Stimulated activated naive B cell treated with anti-CD40 and anti-IgM and Interleukin-4, amounts not matched to agents 10 μg/mL and 1 μg/mL and 100 μg/mL, for 72 hours (primary cell): ENCODE measurements around the gene CENPU.
A peak's percentile ranks its signal among the peaks of the same experiment; 100 is the strongest.

Experiments
- ATAC-seq, 2 donors: fragments of 150-1000 bp; cut with Tn5 transposase; replicated peaks; 2 replicates each; pipeline ENCODE4 v1.10.0; 2021; ENCODE audit warnings: moderate library complexity in 1 of 2
- DNase-seq: peaks from one replicate; pipeline ENCODE4 v3.0.0; 2021
- H3K27ac Mint-ChIP-seq: one replicate; pipeline ENCODE4 v1.8.0; 2022; ENCODE audit warnings: mild to moderate bottlenecking, mixed read lengths
- H3K27me3 Mint-ChIP-seq, 2 donors: one replicate each; pipeline ENCODE4 v1.8.0; 2022; ENCODE audit warnings: mixed read lengths in 2 of 2
- H3K36me3 Mint-ChIP-seq, 2 donors: one replicate each; pipeline ENCODE4 v1.8.0; 2022; ENCODE audit warnings: mixed read lengths in 2 of 2, mild to moderate bottlenecking in 1 of 2
- H3K4me1 Mint-ChIP-seq, 2 donors: one replicate each; pipeline ENCODE4 v1.8.0; 2022; ENCODE audit warnings: mixed read lengths in 2 of 2, mild to moderate bottlenecking in 1 of 2
- H3K4me3 Mint-ChIP-seq, 2 donors: one replicate each; pipeline ENCODE4 v1.8.0; 2022; ENCODE audit warnings: mild to moderate bottlenecking in 2 of 2, mixed read lengths in 2 of 2, moderate library complexity in 1 of 2
- H3K9me3 Mint-ChIP-seq, 2 donors: one replicate each; pipeline ENCODE4 v1.8.0; 2022; ENCODE audit warnings: mixed read lengths in 2 of 2, mild to moderate bottlenecking in 1 of 2

Gene CENPU

DNA sequence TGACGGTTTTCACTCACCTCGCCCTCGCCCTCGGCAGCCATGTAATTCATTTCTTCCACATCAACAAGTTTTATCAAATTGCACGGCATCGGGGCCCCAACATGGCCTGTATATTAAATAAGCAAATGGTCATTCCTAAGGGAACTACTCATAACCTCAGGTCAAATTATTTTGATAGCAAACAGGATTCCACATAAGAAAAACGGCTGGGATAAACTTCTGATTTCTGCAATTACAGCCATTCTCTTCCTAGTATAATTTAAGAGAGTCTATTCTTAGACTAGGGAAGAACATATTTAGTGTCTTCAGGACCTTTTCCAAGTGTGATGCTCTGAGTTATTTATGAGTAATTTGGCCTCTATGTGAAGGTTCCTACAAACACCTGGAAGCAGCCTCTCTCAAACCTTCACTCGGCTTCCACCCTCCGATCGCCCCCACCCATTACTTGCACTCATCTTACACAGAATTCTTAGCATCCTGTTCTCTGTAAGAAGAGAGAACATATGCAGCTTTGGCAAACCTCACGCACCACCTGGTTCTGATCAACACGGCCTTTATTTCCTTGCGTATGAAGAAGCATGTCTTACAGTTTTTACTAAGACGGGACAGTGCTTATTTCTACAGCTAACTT, 29.4 kb upstream of the CENPU start:
- Mint-ChIP-seq H3K4me3 (no peak overlapping the region), H3K36me3 (peaks cover 71 to 76% of the 10 kb centered on the region in 2 donors), H3K27me3 (no peaks in the 10 kb centered on the region), H3K9me3 (no peaks in the 10 kb centered on the region), H3K27ac (peak overlapping the region; percentile 42), H3K4me1 (peaks cover 11 to 19% of the 10 kb centered on the region in 2 donors)
- no peak for ATAC-seq
- DNase-seq = no peak

- Mint-ChIP-seq H3K9me3 (no peaks in the 10 kb centered on the region), H3K4me3 (no peak overlapping the region), H3K27me3 (no peaks in the 10 kb centered on the region), H3K36me3 (peaks cover 68 to 72% of the 10 kb centered on the region in 2 donors), H3K27ac (peak overlapping the region; percentile 57), H3K4me1 (peaks cover 11 to 19% of the 10 kb centered on the region in 2 donors)
- ATAC-seq (peak; percentile 97 to 98), DNase-seq (no peak)
Observed at GRCh38 chr4:184762100-184762499, 28.2 kb upstream of the CENPU start.

- Mint-ChIP-seq H3K4me3 (no peak overlapping the region), H3K36me3 (peaks cover 68 to 72% of the 10 kb centered on the region in 2 donors), H3K9me3 (no peaks in the 10 kb centered on the region), H3K27me3 (no peaks in the 10 kb centered on the region), H3K27ac (no peak overlapping the region), H3K4me1 (peaks cover 11 to 19% of the 10 kb centered on the region in 2 donors)
- no peak for ATAC-seq
- DNase-seq = no peak
Observed at GRCh38 chr4:184760681-184761080, 26.8 kb upstream of the CENPU start.

GRCh38 chr4:184757810-184758209, 23.9 kb upstream of the CENPU start:
- Mint-ChIP-seq H3K4me1 (peaks cover 7 to 15% of the 10 kb centered on the region in 2 donors), H3K36me3 (peaks cover 71 to 77% of the 10 kb centered on the region in 2 donors), H3K27ac (no peak overlapping the region), H3K9me3 (no peaks in the 10 kb centered on the region), H3K4me3 (no peak overlapping the region), H3K27me3 (no peaks in the 10 kb centered on the region)
- no peak for DNase-seq
- no peak for ATAC-seq

- Mint-ChIP-seq H3K27ac (no peak overlapping the region), H3K4me1 (peaks cover 3 to 15% of the 10 kb centered on the region in 2 donors), H3K4me3 (no peak overlapping the region), H3K9me3 (no peaks in the 10 kb centered on the region), H3K27me3 (no peaks in the 10 kb centered on the region), H3K36me3 (peaks cover 68 to 80% of the 10 kb centered on the region in 2 donors)
- no peak for ATAC-seq
- no peak for DNase-seq
Observed at GRCh38 chr4:184756399-184756798, 22.5 kb upstream of the CENPU start.

DNA sequence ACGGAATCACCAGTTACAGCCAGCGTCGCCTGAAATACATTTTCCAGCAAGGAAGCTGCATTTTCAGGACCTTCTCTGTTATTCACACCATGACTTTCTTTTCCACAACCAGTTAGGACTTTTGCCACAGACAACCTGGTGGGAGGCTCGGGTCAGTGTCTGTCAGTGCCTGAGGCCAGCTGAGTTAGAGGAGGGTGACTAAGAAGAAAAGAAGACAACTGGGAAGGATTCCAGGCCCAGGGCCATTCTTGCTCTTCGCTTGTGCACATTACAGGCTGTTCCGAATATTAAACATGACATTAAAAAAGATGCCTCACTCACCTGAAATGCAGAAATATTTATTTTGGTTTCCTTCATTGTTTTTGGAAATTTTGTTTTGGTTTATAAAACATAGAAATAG, 21.4 kb upstream of the CENPU start:
- H3K27ac Mint-ChIP-seq = no peak overlapping the region
- DNase-seq (no peak), ATAC-seq (no peak)
- H3K4me1 Mint-ChIP-seq = peaks cover 11 to 26% of the 10 kb centered on the region in 2 donors
- no peak overlapping the region for H3K4me3 Mint-ChIP-seq
- H3K27me3 Mint-ChIP-seq = no peaks in the 10 kb centered on the region
- H3K36me3 Mint-ChIP-seq = peaks cover 63 to 83% of the 10 kb centered on the region in 2 donors
- no peaks in the 10 kb centered on the region for H3K9me3 Mint-ChIP-seq

DNA sequence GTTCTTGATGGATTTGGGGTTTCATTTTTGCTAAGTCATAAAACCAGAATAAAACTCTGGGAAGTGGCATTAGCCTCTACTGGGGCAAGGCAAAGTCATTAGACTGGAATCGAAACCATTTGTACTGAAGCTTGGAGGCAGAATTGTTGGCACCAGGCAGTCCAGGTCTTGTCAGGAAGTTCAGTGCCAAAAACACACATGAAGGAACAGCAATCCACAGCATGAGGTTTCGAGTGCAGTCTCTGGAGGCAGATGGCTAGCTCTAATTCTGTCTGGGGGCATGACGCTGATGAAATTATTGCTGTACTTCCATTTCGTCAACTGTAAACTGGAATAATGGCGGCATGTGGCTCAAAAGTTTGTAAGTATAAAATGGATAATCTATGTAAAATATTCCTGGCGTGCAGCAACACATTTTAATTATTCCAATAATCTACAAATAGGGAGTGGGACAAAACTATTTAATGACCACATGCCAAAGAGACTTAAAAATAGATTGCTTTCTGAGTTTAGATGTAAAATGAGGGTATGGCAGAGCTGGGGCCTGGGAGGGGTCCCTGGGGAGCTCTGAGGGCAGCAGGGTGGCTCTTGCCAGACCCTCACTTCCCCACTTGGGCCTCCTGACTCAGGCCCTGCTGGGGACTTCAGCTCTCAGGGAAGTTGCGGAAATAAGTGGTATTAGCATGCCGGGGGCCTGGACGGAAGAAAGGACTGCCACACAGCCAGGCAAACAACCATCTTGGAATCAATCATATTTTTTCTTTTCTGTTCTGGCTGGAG, 18.8 kb upstream of the CENPU start:
- peaks cover 53 to 78% of the 10 kb centered on the region in 2 donors for H3K36me3 Mint-ChIP-seq
- H3K4me3 Mint-ChIP-seq = no peak overlapping the region
- H3K27ac Mint-ChIP-seq = no peak overlapping the region
- ATAC-seq (no peak), DNase-seq (no peak)
- no peaks in the 10 kb centered on the region for H3K27me3 Mint-ChIP-seq
- H3K9me3 Mint-ChIP-seq = no peaks in the 10 kb centered on the region
- peaks cover 21 to 42% of the 10 kb centered on the region in 2 donors for H3K4me1 Mint-ChIP-seq

DNA sequence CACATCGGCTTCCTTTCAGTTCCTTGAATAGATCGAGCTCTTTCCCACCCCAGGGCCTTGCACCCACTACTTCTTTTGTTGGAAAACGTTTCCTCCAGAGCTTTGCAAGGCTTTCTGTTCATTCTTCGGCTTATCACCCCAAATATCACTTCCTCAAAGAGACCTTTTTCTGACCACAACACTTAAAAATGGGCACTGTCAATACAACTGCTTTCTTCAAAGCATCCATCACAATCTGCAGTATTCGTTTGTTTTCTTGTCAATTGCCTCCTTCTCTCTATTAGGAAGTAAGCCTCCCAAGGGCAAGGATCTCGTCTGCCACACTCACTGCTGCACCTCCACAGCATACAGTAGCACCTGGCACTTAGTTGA, 17.7 kb upstream of the CENPU start:
- ATAC-seq (peak in 1 of 2 donors; percentile 2), DNase-seq (no peak)
- H3K27ac Mint-ChIP-seq = peak overlapping the region; percentile 70
- H3K27me3 Mint-ChIP-seq = no peaks in the 10 kb centered on the region
- no peaks in the 10 kb centered on the region for H3K9me3 Mint-ChIP-seq
- H3K4me1 Mint-ChIP-seq = peaks cover 27 to 53% of the 10 kb centered on the region in 2 donors
- peaks cover 49 to 71% of the 10 kb centered on the region in 2 donors for H3K36me3 Mint-ChIP-seq
- no peak overlapping the region for H3K4me3 Mint-ChIP-seq

DNA sequence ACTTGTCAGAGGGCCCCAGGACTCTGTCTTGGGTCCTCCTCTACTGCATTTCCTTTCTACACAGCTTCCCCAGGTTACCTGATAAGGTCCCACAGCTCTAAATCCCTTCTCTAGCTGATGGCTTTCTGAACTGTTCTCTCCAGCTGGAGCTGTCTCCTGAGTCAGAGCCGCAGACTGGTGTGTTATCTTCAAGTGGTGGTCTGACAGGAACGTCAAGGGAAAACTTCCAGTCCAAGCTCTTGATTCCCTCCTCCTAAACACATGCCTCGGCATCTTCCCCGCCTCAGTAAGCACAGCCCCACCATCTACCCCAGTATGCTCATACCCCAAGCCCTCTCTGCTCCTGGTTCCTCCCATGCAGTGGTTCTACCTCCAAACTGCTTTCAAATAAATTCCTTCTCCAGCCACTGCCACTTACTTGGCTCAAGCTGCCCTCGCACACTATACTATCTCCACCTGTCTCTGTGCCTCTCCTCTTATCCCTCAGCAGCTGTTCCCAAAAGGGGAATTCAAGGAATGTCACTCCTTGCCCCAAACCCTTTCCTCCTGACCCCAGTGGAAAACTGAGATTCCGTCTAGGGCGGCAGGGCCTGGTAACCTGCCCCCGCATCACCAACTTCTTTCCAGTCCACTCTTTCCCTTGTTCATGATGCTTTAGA, 17.2 kb upstream of the CENPU start:
- Mint-ChIP-seq H3K27me3 (no peaks in the 10 kb centered on the region), H3K4me3 (no peak overlapping the region), H3K27ac (peak overlapping the region; percentile 70), H3K36me3 (peaks cover 44 to 66% of the 10 kb centered on the region in 2 donors), H3K4me1 (peaks cover 32 to 58% of the 10 kb centered on the region in 2 donors), H3K9me3 (no peaks in the 10 kb centered on the region)
- ATAC-seq = no peak
- DNase-seq = no peak

DNA sequence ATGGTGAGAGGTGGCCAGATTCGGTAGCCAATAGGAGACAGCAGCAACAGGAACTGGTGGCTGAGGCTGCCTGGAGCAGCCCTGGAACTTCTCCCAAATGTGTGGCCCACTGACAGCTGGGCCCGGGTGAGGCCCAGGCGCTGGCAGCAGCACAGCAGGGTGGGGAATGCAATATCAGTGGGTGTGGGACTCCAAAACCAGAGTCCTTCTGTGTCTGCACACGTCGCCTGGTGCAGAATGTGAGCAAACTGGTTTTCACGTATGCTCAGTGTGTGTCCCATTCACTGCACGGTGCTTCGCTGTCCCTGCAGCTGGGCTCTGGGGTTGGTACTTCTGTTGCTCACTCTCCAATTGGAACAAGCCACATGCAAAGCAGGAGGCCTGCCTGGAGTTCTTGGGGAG, 14.4 kb upstream of the CENPU start:
- no peak overlapping the region for H3K4me3 Mint-ChIP-seq
- peaks cover 21 to 43% of the 10 kb centered on the region in 2 donors for H3K36me3 Mint-ChIP-seq
- H3K4me1 Mint-ChIP-seq = peaks cover 36 to 61% of the 10 kb centered on the region in 2 donors
- peak overlapping the region; percentile 32 for H3K27ac Mint-ChIP-seq
- H3K27me3 Mint-ChIP-seq = no peaks in the 10 kb centered on the region
- DNase-seq = no peak
- no peak for ATAC-seq
- H3K9me3 Mint-ChIP-seq = no peaks in the 10 kb centered on the region

GRCh38 chr4:184747034-184747830, 13.3 kb upstream of the CENPU start:
- Mint-ChIP-seq H3K4me1 (peaks cover 36 to 54% of the 10 kb centered on the region in 2 donors), H3K9me3 (no peaks in the 10 kb centered on the region), H3K36me3 (peaks cover 12 to 36% of the 10 kb centered on the region in 2 donors), H3K4me3 (no peak overlapping the region), H3K27me3 (no peaks in the 10 kb centered on the region), H3K27ac (peak overlapping the region; percentile 63)
- ATAC-seq = no peak
- no peak for DNase-seq

DNA sequence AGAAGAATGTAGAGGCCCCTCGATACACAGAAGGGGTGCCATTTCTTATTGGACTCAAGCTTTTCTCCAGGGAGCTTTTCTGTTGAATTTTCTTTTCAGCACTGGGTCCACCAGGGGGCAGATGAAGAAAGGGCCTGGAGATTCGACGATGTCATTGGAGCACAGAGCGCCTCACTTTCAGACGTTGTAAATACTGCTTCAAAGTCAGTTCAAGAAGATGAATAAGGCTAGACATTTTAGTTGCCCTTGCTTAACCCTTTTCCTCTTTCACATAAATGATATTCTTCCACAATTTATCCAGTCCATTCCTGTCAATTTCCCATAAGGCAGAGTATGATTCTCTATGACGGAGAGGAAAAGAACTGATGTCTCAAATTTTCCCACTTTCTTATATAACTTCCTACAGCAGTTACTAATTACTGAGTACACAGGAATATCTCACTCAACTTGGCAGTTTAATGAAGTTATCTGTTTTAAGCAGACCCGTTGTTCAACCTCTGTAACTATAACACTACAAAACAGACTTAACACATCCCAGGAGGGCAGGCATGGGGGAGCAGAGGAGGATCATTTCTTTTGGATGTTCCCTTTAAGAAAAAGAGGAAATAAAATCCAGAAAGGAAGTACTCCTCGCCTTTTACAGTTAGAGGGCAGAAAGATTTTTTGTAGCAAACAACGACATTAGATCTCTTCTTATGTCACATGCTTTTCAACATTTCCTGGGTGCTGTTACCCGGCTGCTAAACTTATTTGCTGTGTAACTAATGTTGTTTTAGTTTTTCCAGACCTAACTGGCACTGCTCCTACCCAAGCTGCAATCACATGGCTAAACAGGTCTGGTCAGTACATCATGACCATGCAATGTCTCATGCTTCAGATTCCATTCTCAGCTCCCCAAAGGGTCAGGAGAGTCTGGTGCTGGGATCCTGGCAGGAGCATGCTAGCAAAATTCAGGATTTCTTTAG, 12.2 kb upstream of the CENPU start:
- Mint-ChIP-seq H3K27ac (peak overlapping the region; percentile 4), H3K9me3 (no peaks in the 10 kb centered on the region)

DNA sequence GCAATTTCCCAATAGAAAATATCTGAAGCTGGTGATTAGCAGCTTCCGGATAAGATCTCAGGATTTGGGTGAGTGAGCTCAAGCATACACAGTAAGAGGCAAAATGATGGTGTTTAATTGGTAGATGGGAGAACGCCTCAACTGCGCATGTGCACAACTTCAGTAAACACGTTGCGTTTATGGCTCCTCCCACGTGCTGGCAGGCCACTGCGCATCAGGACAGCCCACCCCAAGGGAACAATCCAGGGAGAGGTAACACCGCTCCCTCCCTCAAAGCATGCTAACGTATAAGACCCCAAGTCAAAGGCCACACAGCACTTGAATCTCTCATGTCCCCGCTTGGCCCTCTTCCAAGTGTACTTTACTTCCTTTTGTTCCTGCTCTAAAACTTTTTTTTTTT, 10.3 kb upstream of the CENPU start:
- no peak for ATAC-seq
- H3K4me1 Mint-ChIP-seq = peaks cover 29 to 34% of the 10 kb centered on the region in 2 donors
- H3K27me3 Mint-ChIP-seq = no peaks in the 10 kb centered on the region

More for the DNA sequence above, 12.2 kb upstream of the CENPU start:
- DNase-seq = peak; percentile 35
- Mint-ChIP-seq H3K4me3 (no peak overlapping the region), H3K4me1 (peaks cover 31 to 44% of the 10 kb centered on the region in 2 donors), H3K36me3 (peaks cover 10 to 27% of the 10 kb centered on the region in 2 donors), H3K27me3 (no peaks in the 10 kb centered on the region)
- peak; percentile 74 to 77 for ATAC-seq

More for the DNA sequence above, 10.3 kb upstream of the CENPU start:
- Mint-ChIP-seq H3K9me3 (peaks cover 0 to 1% of the 10 kb centered on the region in 2 donors), H3K36me3 (peaks cover 5 to 15% of the 10 kb centered on the region in 2 donors), H3K27ac (no peak overlapping the region), H3K4me3 (no peak overlapping the region)
- no peak for DNase-seq
